HUES6 (cell line): ENCODE results near the gene PCDHA8.
"Not testable (repeated sequence)": the region's sequence is repeated elsewhere in the genome, so short reads cannot be mapped to it uniquely, and the experiment has no call there.

Experiments
- H3K27ac ChIP-seq: 2 replicates; pipeline ENCODE4 v1.7.0; 2013; ENCODE audit warnings: low read depth, mild to moderate bottlenecking, low read length, inconsistent platforms
- H3K27me3 ChIP-seq: 2 replicates; pipeline ENCODE4 v1.6.1; 2013; ENCODE audit warnings: low read length; ENCODE audit not compliant: control insufficient read depth, insufficient read depth
- H3K36me3 ChIP-seq: 2 replicates; pipeline ENCODE4 v1.6.1; 2013; ENCODE audit warnings: low read length; ENCODE audit not compliant: control insufficient read depth, insufficient read depth
- H3K4me1 ChIP-seq: 2 replicates; pipeline ENCODE4 v1.6.1; 2013; ENCODE audit warnings: low read length; ENCODE audit not compliant: control insufficient read depth, insufficient read depth
- H3K4me3 ChIP-seq: 2 replicates; pipeline ENCODE4 v1.5.1; 2013; ENCODE audit warnings: low read depth, low read length
- H3K9ac ChIP-seq: one replicate; pipeline ENCODE4 v1.6.1; 2013; ENCODE audit warnings: mild to moderate bottlenecking, low read length
- H3K9me3 ChIP-seq: 2 replicates; pipeline ENCODE4 v1.6.1; 2013; ENCODE audit warnings: low read depth, low read length; ENCODE audit not compliant: control insufficient read depth, insufficient read depth

The PCDHA8 gene

GRCh38 chr5:140806834-140807775, 33.9 kb upstream of the PCDHA8 start, which contains the start of gene PCDHA4:
Gene PCDHA4, plus strand, starts transcription at chr5:140807068.
- peak within 1 kb of the TSS; percentile 72 for H3K9ac ChIP-seq
- peaks cover 1% of the 10 kb centered on the region; the same call in 1 of the 2 replicates for H3K36me3 ChIP-seq
- no peaks in the 10 kb centered on the region for H3K4me1 ChIP-seq
- no peaks in the 10 kb centered on the region for H3K27me3 ChIP-seq
- H3K4me3 ChIP-seq = peak within 1 kb of the TSS; percentile 76
- H3K9me3 ChIP-seq = peaks cover 16% of the 10 kb centered on the region; the same call in 1 of the 2 replicates
- H3K27ac ChIP-seq = no peak within 1 kb of the TSS

GRCh38 chr5:140808241-140808888, 32.6 kb upstream of the PCDHA8 start:
- not testable (repeated sequence) for H3K27me3 ChIP-seq, H3K4me1 ChIP-seq, H3K36me3 ChIP-seq, H3K4me3 ChIP-seq, H3K9ac ChIP-seq, H3K27ac ChIP-seq, H3K9me3 ChIP-seq

- Histone ChIP-seq H3K9ac (no peak overlapping the region), H3K4me1 (no peaks in the 10 kb centered on the region), H3K4me3 (no peak overlapping the region), H3K36me3 (no peaks in the 10 kb centered on the region), H3K27me3 (no peaks in the 10 kb centered on the region), H3K27ac (no peak overlapping the region), H3K9me3 (0 out of 2 replicates have a peak, but pooled peaks cover 2% of the 10 kb centered on the region)
Measured at GRCh38 chr5:140808889-140809291, 32.1 kb upstream of the PCDHA8 start.

- Histone ChIP-seq H3K4me1 (no peaks in the 10 kb centered on the region), H3K4me3 (peak within 1 kb of the TSS; percentile 38; the same call in 1 of the 2 replicates), H3K9me3 (peaks cover 5% of the 10 kb centered on the region; the same call in 1 of the 2 replicates), H3K27me3 (no peaks in the 10 kb centered on the region), H3K27ac (no peak within 1 kb of the TSS), H3K9ac (no peak within 1 kb of the TSS), H3K36me3 (no peaks in the 10 kb centered on the region)
Measured at GRCh38 chr5:140821375-140822280, 19.4 kb upstream of the PCDHA8 start, which contains the start of gene PCDHA5. Gene PCDHA5, plus strand, starts transcription at chr5:140821613.

- Histone ChIP-seq H3K4me3 (no peak overlapping the region), H3K27ac (no peak overlapping the region), H3K27me3 (no peaks in the 10 kb centered on the region), H3K9ac (no peak overlapping the region), H3K4me1 (no peaks in the 10 kb centered on the region), H3K9me3 (peaks cover 5% of the 10 kb centered on the region; the same call in 1 of the 2 replicates), H3K36me3 (no peaks in the 10 kb centered on the region)
Measured at GRCh38 chr5:140822281-140822629, 18.7 kb upstream of the PCDHA8 start.

GRCh38 chr5:140822969-140823368, 18.0 kb upstream of the PCDHA8 start:
- not testable (repeated sequence) for H3K4me3 ChIP-seq, H3K9ac ChIP-seq, H3K27ac ChIP-seq, H3K36me3 ChIP-seq, H3K4me1 ChIP-seq, H3K9me3 ChIP-seq, H3K27me3 ChIP-seq

- Histone ChIP-seq H3K9me3 (peaks cover 5% of the 10 kb centered on the region; the same call in 1 of the 2 replicates), H3K4me3 (no peak overlapping the region), H3K36me3 (no peaks in the 10 kb centered on the region), H3K27ac (no peak overlapping the region), H3K27me3 (no peaks in the 10 kb centered on the region), H3K4me1 (no peaks in the 10 kb centered on the region), H3K9ac (no peak overlapping the region)
Measured at GRCh38 chr5:140823475-140823874, 17.5 kb upstream of the PCDHA8 start.

- H3K27me3 ChIP-seq = no peaks in the 10 kb centered on the region
- H3K9ac ChIP-seq = no peak within 1 kb of the TSS
- H3K9me3 ChIP-seq = peaks cover 5% of the 10 kb centered on the region; the same call in 1 of the 2 replicates
Measured at GRCh38 chr5:140827704-140828361, 13.2 kb upstream of the PCDHA8 start, which contains the start of gene PCDHA6. Gene PCDHA6, plus strand, starts transcription at chr5:140827960. Its CDS starts 132 bp downstream, at chr5:140828092.

GRCh38 chr5:140828362-140828737, 12.6 kb upstream of the PCDHA8 start:
- H3K9me3 ChIP-seq = peaks cover 5% of the 10 kb centered on the region; the same call in 1 of the 2 replicates
- H3K27me3 ChIP-seq = no peaks in the 10 kb centered on the region
- no peaks in the 10 kb centered on the region for H3K4me1 ChIP-seq
- no peak overlapping the region for H3K9ac ChIP-seq
- no peaks in the 10 kb centered on the region for H3K36me3 ChIP-seq
- H3K4me3 ChIP-seq = no peak overlapping the region; the same call in 1 of the 2 replicates
- H3K27ac ChIP-seq = no peak overlapping the region

More at GRCh38 chr5:140827704-140828361, 13.2 kb upstream of the PCDHA8 start, which contains the start of gene PCDHA6:
- Histone ChIP-seq H3K4me3 (peak within 1 kb of the TSS; percentile 31; the same call in 1 of the 2 replicates), H3K36me3 (no peaks in the 10 kb centered on the region), H3K27ac (no peak within 1 kb of the TSS), H3K4me1 (no peaks in the 10 kb centered on the region)
